Measurements from ENCODE around the gene KCNK16.

Gene KCNK16

GRCh38 chr6:39341352-39341751 lies 18.9 kb upstream of the KCNK16 start:
- DNase-seq = no peak

- DNase-seq = no peak
These were observed 17.5 kb upstream of the KCNK16 start for GRCh38 chr6:39339868-39340550.

- DNase-seq = no peak
These were observed 16.8 kb upstream of the KCNK16 start for GRCh38 chr6:39339096-39339867.

GRCh38 chr6:39338397-39338796 lies 15.9 kb upstream of the KCNK16 start:
- no peak for DNase-seq

GRCh38 chr6:39335780-39336545 lies 13.5 kb upstream of the KCNK16 start:
- DNase-seq = peak; percentile 12

GRCh38 chr6:39333644-39334438 lies 11.3 kb upstream of the KCNK16 start:
- no peak for DNase-seq

- no peak for DNase-seq
These were observed 8.0 kb upstream of the KCNK16 start for GRCh38 chr6:39330476-39330875.

GRCh38 chr6:39330057-39330456 lies 7.6 kb upstream of the KCNK16 start:
- DNase-seq = peak; percentile 6

GRCh38 chr6:39328066-39328465 lies 5.6 kb upstream of the KCNK16 start:
- no peak for DNase-seq

- no peak for DNase-seq
These were observed 5.0 kb upstream of the KCNK16 start for GRCh38 chr6:39327507-39327906.

GRCh38 chr6:39321761-39322160 lies 741 bp downstream of the KCNK16 start:
- no peak for DNase-seq

- no peak for DNase-seq
These were observed 2.0 kb downstream of the KCNK16 start for GRCh38 chr6:39320363-39320984.

- no peak for DNase-seq
These were observed 2.7 kb downstream of the KCNK16 start for GRCh38 chr6:39319621-39320362.

- no peak for DNase-seq
These were observed 5.2 kb downstream of the KCNK16 start for GRCh38 chr6:39317256-39317655.

GRCh38 chr6:39314273-39314795 lies 8.2 kb downstream of the KCNK16 start, which contains the start of gene KCNK17:
Gene KCNK17, minus strand, starts transcription at chr6:39314419. Its CDS starts 99 bp downstream, at chr6:39314320.
- DNase-seq = no peak

GRCh38 chr6:39313526-39314272 lies 8.8 kb downstream of the KCNK16 start:
- DNase-seq = no peak

GRCh38 chr6:39312912-39313525 lies 9.5 kb downstream of the KCNK16 start:
- DNase-seq = no peak

- no peak for DNase-seq
These were observed 12.0 kb downstream of the KCNK16 start for GRCh38 chr6:39310542-39310941.

- DNase-seq = peak; percentile 51
These were observed 12.5 kb downstream of the KCNK16 start for GRCh38 chr6:39309942-39310531.

- no peak for DNase-seq
These were observed 15.0 kb downstream of the KCNK16 start for GRCh38 chr6:39307462-39307861.

All from CD4-positive, alpha-beta T cell treated with Interleukin-10 for 1 hour (primary cell).